GM19372 (cell line): ENCODE results near the gene CENPH.
"Not testable (repeated sequence)": the region's sequence is repeated elsewhere in the genome, so short reads cannot be mapped to it uniquely, and the experiment has no call there.

Experiments used
- ATAC-seq: cut with Tn5 transposase; IDR thresholded peaks from one replicate; pipeline ENCODE4 v1.9.1; 2021; ENCODE audit warnings: mild to moderate bottlenecking, low read depth, moderate library complexity; ENCODE audit not compliant: unreplicated experiment

The CENPH gene

GRCh38 chr5:69189162-69190086, at the start of gene CENPH:
CENPH (plus strand) TSS chr5:69189583; CDS start chr5:69189635, 52 bp downstream.
- ATAC-seq, result peak; percentile 86

GRCh38 chr5:69140239-69140638, 49.1 kb upstream of the CENPH start:
- not testable (repeated sequence) for ATAC-seq

GRCh38 chr5:69140827-69141226, 48.6 kb upstream of the CENPH start:
- ATAC-seq, result no peak

GRCh38 chr5:69148576-69148975, 40.8 kb upstream of the CENPH start:
- ATAC-seq, result not testable (repeated sequence)

- no peak for ATAC-seq
Measured at GRCh38 chr5:69148981-69149675, 40.3 kb upstream of the CENPH start.

GRCh38 chr5:69149676-69150010, 39.7 kb upstream of the CENPH start:
- ATAC-seq, result no peak

GRCh38 chr5:69152731-69153130, 36.7 kb upstream of the CENPH start:
- ATAC-seq, result no peak

- no peak for ATAC-seq
Measured at GRCh38 chr5:69156456-69156855, 32.9 kb upstream of the CENPH start.

GRCh38 chr5:69158039-69158438, 31.3 kb upstream of the CENPH start:
- ATAC-seq, result no peak

GRCh38 chr5:69160651-69161050, 28.7 kb upstream of the CENPH start:
- no peak for ATAC-seq

- ATAC-seq, result peak; percentile 98
Measured at GRCh38 chr5:69166686-69167492, 22.5 kb upstream of the CENPH start, which contains the start of gene CCNB1. CCNB1 (plus strand) TSS chr5:69167150; CDS start chr5:69167263, 113 bp downstream.

- no peak for ATAC-seq
Measured at GRCh38 chr5:69167493-69167855, 21.9 kb upstream of the CENPH start.

- no peak for ATAC-seq
Measured at GRCh38 chr5:69167929-69168328, 21.5 kb upstream of the CENPH start.

GRCh38 chr5:69170495-69170894, 18.9 kb upstream of the CENPH start:
- ATAC-seq, result no peak

- ATAC-seq, result no peak
Measured at GRCh38 chr5:69170969-69171368, 18.4 kb upstream of the CENPH start.

GRCh38 chr5:69181659-69182293, 7.6 kb upstream of the CENPH start:
- not testable (repeated sequence) for ATAC-seq

GRCh38 chr5:69184621-69185020, 4.8 kb upstream of the CENPH start:
- no peak for ATAC-seq

- ATAC-seq, result no peak
Measured at GRCh38 chr5:69187342-69187741, 2.0 kb upstream of the CENPH start.

GRCh38 chr5:69188811-69189161, 597 bp upstream of the CENPH start:
- ATAC-seq, result no peak

- ATAC-seq, result no peak
Measured at GRCh38 chr5:69202497-69202896, 13.1 kb downstream of the CENPH start.
